ENCODE results near the gene FOLR1.
A peak's percentile ranks its signal among the peaks of the same experiment; 100 is the strongest.

FOLR1 gene

DNA sequence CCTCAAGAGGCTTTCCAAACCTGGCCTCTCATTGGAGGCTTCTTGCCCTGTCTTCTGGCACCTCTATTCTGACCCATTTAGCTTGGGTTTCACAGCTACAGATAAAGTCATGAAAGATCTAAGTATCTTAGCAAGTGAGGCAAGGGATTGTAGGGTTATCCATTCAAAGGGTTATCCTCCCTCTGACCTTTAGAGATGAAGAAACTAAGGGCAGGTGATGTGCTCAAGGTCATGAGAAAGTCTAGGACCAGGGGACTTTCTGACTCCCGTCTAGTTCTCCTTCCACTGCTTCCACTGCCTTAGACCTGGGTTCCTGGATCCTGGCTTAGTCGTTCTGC, 44.8 kb downstream of the FOLR1 start:
- no peak for DNase-seq

DNA sequence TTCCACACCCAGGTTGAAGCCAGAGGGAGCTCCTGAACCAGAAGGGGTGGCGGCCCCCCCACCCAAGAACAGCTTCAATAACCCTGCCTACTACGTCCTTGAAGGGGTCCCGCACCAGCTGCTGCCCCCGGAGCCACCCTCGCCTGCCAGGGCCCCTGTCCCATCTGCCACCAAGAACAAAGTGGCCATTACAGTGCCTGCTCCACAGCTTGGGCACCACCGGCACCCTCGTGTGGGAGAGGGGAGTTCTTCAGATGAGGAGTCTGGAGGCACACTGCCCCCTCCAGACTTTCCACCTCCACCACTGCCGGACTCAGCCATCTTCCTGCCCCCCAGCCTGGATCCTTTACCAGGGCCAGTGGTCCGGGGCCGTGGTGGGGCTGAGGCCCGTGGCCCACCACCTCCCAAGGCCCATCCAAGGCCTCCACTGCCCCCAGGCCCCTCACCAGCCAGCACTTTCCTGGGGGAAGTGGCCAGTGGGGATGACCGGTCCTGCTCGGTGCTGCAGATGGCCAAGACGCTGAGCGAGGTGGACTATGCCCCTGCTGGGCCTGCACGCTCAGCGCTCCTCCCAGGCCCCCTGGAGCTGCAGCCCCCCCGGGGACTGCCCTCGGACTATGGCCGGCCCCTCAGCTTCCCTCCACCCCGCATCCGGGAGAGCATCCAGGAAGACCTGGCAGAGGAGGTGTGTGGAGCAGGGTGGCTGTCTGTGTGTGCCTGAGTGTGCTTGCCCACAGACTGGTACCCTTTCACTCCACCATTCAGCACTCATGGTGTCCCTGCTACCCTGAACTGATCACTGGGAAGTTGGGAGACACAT, 45.4 kb downstream of the FOLR1 start:
- no peak for DNase-seq

DNA sequence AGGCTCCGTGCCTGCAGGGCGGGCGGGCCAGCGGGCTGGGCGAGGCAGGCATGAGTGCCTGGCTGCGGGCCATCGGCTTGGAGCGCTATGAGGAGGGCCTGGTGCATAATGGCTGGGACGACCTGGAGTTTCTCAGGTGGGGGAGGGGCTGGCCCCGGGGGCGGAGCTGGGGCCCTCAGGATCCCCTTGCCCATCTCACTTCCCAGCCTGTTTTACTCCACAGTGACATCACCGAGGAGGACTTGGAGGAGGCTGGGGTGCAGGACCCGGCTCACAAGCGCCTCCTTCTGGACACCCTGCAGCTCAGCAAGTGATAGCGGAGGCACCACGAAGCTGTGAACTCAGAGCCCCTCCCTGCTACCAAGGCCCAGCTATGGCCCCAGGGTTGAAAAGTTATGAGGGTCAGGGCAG, 46.1 kb downstream of the FOLR1 start:
- peak in 1 of 2 donors; percentile 18 for DNase-seq

DNA sequence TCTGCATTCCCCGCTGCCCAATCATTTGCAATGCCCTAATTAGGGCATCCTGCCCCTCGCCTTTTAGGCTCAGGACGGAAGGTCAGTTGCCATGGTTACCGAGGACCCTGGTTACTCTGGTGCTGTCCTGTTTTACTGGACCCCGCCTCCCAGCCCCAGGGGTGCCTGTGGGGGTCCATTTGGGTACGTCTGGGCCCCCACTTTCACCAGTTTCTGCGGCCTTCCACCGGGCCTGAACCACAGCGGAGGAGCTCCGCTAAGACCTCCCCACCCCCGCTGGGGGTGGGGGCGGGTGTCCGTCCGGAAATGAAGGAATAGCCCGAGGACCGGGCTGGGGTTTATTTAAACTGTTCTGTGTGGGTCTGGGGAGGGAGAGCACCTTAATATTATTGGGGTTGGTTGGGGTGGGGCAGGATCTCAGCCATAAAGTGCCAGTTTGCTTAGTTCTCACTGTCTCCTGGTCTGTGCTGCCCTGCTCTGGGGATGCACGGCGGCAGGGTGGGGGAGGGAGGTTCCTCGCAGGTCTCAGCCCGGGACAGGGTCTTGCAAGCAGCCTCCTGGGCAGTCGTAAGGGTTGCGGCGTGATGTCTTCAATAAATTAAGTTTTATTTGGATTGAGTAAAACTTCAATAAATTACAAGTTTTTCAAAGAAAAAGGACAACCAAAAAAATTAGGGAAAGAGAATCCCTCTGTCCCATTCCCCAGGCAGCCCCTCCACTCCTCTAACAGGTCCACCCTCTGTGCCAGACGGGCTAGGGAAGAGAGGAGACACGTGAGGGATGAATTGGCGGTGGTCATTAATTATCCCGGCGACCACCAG, 46.8 kb downstream of the FOLR1 start:
- no peak for DNase-seq

DNA sequence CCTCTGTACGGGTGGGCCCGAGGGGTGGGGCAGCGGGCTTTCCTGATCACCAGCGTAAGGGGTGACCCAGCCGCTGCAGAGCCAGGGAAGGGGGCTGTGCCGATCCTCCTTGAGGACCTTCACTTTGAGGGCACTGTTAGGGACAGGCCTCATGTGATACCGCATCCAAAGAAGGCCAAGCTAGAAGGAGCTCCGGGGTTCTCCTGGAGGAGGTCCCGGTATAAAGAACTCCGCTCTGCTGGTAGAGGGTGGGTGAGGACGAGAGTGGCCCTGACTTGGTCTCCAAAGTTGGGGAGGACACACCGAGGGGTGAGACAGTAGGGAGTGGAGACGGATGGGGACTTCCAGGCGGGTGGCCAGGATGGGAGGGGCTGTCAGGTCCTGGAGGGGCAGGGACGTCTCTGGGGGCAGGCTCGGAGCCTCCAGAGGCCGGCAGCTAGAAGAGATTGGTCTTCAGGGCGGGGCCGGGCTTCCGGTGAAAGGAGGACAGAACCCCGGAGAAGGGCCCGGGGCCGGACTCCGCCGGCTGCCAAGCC, 47.4 kb downstream of the FOLR1 start:
- DNase-seq, result no peak

DNA sequence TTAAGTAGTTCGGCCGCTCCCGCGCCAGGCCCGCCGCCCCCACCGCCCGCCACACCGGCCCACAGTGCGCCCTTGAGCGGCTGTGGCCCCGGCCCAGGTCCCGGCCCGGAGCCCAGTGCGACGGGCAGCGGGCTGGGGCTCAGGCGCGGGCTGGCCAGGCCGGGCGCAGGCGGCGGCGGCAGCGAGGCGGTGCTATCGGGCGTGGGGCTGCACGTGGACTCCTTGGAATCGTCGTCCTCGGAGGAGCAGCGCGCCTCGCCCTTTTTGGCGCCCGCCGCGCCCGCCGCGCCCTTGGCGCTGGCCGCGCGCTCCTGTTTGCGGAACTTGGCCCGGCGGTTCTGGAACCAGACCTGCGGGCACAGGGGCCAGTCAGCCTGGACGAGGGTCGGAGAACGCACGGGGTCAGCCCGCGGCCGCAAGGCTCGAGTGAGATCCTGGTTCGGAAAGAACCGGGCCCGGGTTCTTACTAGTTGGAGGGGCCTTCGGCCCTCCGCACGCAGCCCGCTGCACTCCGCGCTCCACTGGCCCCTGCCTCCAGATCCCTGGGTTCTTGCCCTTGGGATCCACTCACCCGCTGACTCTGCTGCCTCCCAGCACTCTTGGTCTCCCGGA, 48.0 kb downstream of the FOLR1 start:
- no peak for DNase-seq

DNA sequence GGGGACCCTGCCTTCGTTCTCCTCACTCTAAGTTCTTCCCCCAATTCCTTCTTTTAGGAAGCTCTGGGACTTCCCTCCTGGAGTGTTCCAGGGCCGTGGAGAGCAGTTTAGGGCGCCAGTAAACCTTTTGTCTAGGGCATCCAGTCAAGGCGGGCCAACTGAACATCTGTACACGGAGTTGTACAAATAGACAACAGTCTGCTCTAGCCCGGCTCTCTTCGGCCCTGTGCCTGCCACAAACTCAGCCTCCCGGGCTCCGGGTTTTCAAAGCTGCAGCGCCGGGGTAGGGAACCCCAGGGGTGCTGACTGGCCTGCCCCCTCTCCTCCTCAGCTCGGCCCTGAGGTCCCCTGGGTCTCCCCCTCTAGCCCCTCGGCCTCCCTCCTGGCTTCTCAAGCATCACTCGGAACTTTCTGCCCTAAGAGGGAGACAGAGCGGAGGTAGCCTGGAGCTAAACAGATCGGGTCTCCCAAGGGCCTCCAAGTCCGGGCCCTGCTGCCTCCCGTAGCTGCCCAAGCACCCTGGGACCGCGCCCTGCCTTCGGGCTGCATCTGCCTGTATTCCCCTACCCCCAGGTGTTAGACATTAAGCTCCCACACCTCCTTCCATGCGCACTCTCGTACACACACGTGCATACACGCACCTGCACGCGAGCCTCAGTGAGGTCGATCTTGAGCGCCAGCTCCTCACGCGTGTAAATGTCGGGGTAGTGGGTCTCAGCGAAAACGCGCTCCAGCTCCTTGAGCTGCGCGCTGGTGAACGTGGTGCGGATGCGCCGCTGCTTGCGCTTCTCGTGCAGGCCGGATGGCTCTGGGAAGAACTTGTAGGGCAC, 48.7 kb downstream of the FOLR1 start:
- DNase-seq, result no peak

DNA sequence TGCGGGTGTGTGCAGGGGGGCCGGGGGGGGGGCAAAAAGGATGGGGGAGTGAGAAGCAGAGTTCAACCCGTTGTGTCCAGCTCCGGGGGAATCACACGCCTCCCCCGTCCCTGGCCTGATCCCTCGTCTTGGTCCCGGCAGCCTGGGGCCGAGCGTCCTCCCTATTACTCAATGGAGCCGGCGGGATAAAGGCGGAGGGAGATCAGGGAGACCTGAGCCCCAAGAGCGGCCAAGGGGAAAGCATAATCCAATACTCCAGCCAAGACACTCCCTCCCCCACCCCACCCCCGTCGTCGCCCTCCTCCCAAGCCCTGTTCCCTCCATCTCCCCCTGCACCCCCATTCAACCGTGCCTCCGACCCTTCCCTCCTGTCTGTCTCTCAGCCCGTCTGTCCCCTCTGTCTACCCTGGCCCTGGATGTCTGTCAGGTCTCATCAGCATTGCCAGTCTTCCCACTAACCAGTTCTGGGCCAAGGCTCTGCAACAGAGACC, 49.4 kb downstream of the FOLR1 start:
- no peak for DNase-seq

DNA sequence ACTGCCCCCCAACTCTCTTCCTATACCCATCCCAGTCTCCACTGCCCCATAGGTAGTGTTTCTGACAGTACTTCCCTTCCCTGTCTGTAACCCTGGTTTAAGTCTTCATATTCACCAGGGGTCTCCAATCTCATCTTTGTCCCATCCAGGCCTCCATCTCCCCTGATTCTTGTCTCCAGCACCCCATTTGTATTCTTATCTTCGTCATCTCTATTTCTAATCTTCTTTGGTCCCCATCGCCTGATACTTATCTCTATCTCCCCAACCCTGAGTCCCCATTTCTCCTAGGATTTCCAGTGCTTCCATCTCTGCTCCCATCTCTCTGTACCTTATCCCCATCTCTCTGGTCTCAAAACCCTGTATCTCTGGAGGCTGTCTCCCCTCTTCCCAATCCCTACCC, 50.2 kb downstream of the FOLR1 start:
- no peak for DNase-seq

DNA sequence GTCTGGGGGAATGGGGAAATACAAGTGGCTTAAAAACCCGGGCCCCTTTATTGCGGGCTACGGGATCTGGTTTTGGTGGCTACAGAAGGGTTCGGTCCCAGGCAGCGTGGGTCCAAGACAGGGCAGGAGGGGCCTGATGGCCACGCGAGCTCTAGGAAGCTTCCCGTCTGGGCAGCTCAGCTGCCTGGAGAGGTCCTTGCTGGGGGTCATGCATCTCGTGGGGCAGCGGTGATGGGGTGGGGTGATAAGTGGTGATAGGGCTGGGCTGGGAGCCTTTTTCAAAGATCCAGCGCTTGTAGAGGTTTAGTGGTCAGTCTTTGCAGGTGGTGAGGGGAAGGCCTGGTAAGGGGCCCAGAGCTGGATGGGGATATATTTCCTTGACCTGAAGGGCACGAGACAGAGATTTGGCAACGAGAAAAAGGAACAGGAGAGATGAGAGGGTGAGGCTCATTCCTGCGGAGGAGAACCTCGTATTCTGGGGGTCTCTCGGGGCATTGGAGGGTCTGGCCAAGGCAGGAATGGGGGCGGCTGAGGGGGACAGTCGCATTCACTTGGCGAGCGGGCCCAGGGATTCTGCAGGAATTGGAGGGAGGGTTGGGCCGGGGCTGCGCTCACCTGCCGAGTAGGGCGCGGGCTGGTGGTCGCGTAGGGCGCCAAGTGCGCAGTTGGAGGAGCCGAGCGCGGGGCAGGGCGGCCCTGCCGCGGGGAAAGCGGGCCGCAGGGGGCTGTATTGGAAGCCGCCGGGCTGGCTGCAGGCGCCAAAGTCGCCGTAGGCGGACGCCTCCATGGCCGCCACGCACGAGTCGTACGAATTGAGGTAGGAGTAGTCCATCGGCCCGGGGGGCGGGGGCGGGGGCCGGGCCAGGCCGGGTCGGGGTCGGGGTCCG, 51.5 kb downstream of the FOLR1 start:
- DNase-seq, result no peak

DNA sequence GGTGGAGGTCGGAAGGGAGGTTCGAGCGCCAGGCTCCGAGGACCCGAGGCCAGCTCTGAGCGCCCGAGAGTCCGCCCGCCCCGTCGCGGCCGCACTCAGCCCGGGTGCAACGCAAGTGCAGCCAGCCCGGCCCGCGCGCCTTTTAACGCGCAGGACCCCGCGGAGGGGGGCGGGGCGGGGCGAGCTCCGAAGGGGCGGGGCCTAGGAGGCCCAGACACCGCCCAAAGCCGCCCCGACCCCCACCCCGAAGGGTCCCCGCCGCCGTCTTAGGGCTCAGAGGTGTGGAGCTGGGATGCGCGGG, 52.1 kb downstream of the FOLR1 start, which contains the start of gene PHOX2A:
Gene PHOX2A (minus strand): TSS at position 117 of the 301 bp plus-strand sequence. CDS start 172 bp downstream, outside the sequence.
- DNase-seq, result no peak

DNA sequence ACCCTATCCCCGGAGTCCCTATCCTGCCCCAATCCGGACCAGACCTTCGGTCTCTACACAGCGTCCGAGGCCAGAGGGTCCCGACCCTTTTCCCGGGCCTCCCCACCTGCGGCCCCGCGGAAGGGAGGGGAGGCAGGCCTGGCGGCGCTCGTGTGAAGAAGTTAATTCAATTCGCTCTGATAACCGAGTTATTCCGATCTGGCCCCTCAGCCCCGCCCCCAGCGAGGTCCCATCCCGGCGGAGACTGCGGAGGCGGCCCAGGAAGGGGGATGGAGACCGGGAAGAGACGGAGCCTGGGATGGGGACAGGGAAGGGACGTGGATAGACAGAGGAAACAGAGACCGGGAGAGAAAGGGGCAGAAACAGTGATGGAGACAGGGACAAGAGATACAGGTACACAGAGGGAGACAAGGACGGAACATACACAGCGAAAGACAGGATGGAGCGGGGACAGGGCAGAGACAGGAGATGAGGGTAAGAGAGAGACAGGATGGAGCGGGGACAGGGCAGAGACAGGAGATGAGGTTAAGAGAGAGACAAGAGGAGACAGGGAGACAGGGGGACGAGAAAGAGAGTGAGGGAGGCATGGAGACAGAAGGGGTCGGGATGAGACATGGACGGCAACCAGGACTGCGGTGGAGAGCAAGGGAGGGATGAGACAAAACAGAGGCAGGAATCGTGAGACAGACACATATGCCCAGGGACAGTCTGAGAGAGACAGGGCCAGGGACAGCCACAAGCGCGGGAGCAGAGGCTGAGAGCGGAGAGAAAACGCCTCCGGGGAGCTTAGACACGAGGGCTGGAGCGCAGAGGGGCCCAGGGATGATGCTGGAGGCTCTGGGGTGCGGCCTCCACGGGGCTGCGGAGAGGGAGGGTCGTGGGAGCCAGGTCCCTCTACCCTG, 52.7 kb downstream of the FOLR1 start:
- no peak for DNase-seq

DNA sequence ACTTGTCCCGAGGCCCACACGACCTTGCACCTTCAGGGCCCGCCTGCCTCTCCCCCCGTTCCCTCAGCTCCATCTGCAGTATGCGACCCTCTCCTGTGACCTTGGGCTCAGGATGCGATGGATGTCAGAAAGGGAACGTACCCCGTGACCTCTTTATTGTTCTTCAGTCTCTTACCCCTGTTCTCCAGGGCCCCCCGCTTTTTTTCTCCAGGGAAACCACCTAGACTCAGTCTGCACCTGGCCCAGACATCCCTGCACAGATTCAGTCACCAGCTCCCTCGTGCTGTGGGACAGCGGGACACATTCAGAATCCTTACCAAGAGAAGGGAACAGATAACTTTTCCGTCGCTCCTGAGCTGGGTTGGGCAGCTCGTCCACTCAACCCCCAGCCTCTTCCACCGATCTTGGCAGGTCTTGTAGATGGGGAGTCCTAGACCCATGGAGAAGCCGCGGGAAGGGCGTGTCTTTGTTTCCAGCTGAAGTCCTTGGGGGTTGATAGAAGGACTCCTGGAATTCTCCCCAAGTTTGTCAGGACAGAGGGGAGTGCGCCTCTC, 53.4 kb downstream of the FOLR1 start:
- no peak for DNase-seq

Measured in hippocampal formation (tissue), 2 donors.